SH-SY5Y (cell line): Measurements from ENCODE around the gene KANK4.

ENCODE experiments used
- GATA2 ChIP-seq: IDR thresholded peaks from 2 replicates; pipeline ENCODE4 v1.6.1; 2011; ENCODE audit warnings: mild to moderate bottlenecking, low read depth, low read length
- GATA3 ChIP-seq: IDR thresholded peaks from 2 replicates; pipeline ENCODE4 v1.6.1; 2011; ENCODE audit warnings: low read depth, mild to moderate bottlenecking, low read length, moderate library complexity

- TF ChIP-seq GATA2, result no peak
- TF ChIP-seq GATA3, result no peak
These were observed 23.2 kb downstream of the KANK4 start for GRCh38 chr1:62295921-62296491.
